Mononuclear cell (primary cell): ENCODE results near the gene SPATA9. TPM values are rescaled to one million over a fixed set of nuclear protein-coding genes. Genes with fewer than 3 reads are reported as not detected.

ENCODE experiments used
- H3K27me3 ChIP-seq: 2 replicates; pipeline ENCODE4 v1.6.0; 2011; ENCODE audit warnings: low read length, control low read depth; ENCODE audit not compliant: insufficient read depth
- H3K4me1 ChIP-seq: 2 replicates; pipeline ENCODE4 v1.5.1; 2011; ENCODE audit warnings: mild to moderate bottlenecking, low read length, control low read depth; ENCODE audit not compliant: insufficient read depth
- H3K4me3 ChIP-seq: 2 replicates; pipeline ENCODE4 v1.5.1; 2011; ENCODE audit warnings: mild to moderate bottlenecking, low read length, moderate library complexity
- H3K9me3 ChIP-seq: 2 replicates; pipeline ENCODE4 v1.5.1; 2011; ENCODE audit warnings: low read depth, mild to moderate bottlenecking, control low read depth, low read length
- total RNA-seq: library from RNA; depleted of rRNA; stranded (reverse); fragments of >200 nt; gene quantifications from one replicate; pipeline ENCODE4 v1.2.3, GENCODE V29; 2012

Gene SPATA9
- total RNA-seq, result not detected

- H3K4me3 ChIP-seq, result no peak within 1 kb of the TSS
- no peaks in the 10 kb centered on the region for H3K9me3 ChIP-seq
- H3K4me1 ChIP-seq, result no peaks in the 10 kb centered on the region
- peaks cover 4% of the 10 kb centered on the region for H3K27me3 ChIP-seq
Observed at GRCh38 chr5:95682891-95683290, at the start of gene SPATA9. SPATA9 (minus strand) TSS chr5:95682991; CDS start chr5:95682854, 137 bp downstream.

- H3K4me3 ChIP-seq, result peak overlapping the region; percentile 49
- peaks cover 13% of the 10 kb centered on the region for H3K27me3 ChIP-seq
- H3K4me1 ChIP-seq, result peaks cover 6% of the 10 kb centered on the region
- H3K9me3 ChIP-seq, result no peaks in the 10 kb centered on the region
Observed at GRCh38 chr5:95731571-95732554, 49.1 kb upstream of the SPATA9 start.

GRCh38 chr5:95730730-95731570 lies 48.2 kb upstream of the SPATA9 start, which contains the start of gene RHOBTB3:
RHOBTB3 (plus strand) TSS chr5:95731336; CDS start chr5:95731683, 347 bp downstream.
- no peaks in the 10 kb centered on the region for H3K9me3 ChIP-seq
- H3K4me1 ChIP-seq, result peaks cover 6% of the 10 kb centered on the region
- peaks cover 13% of the 10 kb centered on the region for H3K27me3 ChIP-seq
- H3K4me3 ChIP-seq, result peak within 1 kb of the TSS; percentile 49

GRCh38 chr5:95730011-95730700 lies 47.4 kb upstream of the SPATA9 start:
- Histone ChIP-seq H3K4me3 (peak overlapping the region; percentile 49), H3K4me1 (peaks cover 6% of the 10 kb centered on the region), H3K9me3 (no peaks in the 10 kb centered on the region), H3K27me3 (peaks cover 12% of the 10 kb centered on the region)

GRCh38 chr5:95729115-95730010 lies 46.6 kb upstream of the SPATA9 start:
- H3K4me1 ChIP-seq, result peaks cover 6% of the 10 kb centered on the region
- H3K27me3 ChIP-seq, result peaks cover 9% of the 10 kb centered on the region
- no peaks in the 10 kb centered on the region for H3K9me3 ChIP-seq
- H3K4me3 ChIP-seq, result no peak overlapping the region

GRCh38 chr5:95728494-95729114 lies 45.8 kb upstream of the SPATA9 start:
- no peak overlapping the region for H3K4me3 ChIP-seq
- H3K9me3 ChIP-seq, result no peaks in the 10 kb centered on the region
- H3K4me1 ChIP-seq, result peaks cover 6% of the 10 kb centered on the region
- H3K27me3 ChIP-seq, result peaks cover 9% of the 10 kb centered on the region

- peaks cover 6% of the 10 kb centered on the region for H3K4me1 ChIP-seq
- peaks cover 9% of the 10 kb centered on the region for H3K27me3 ChIP-seq
- H3K9me3 ChIP-seq, result no peaks in the 10 kb centered on the region
- no peak overlapping the region for H3K4me3 ChIP-seq
Observed at GRCh38 chr5:95727764-95728191, 45.0 kb upstream of the SPATA9 start.

- H3K27me3 ChIP-seq, result peaks cover 6% of the 10 kb centered on the region
- H3K9me3 ChIP-seq, result no peaks in the 10 kb centered on the region
- H3K4me3 ChIP-seq, result no peak overlapping the region
- peaks cover 4% of the 10 kb centered on the region for H3K4me1 ChIP-seq
Observed at GRCh38 chr5:95726811-95727763, 44.3 kb upstream of the SPATA9 start.

- Histone ChIP-seq H3K9me3 (no peaks in the 10 kb centered on the region), H3K27me3 (no peaks in the 10 kb centered on the region), H3K4me3 (no peak overlapping the region), H3K4me1 (no peaks in the 10 kb centered on the region)
Observed at GRCh38 chr5:95725937-95726810, 43.4 kb upstream of the SPATA9 start.

GRCh38 chr5:95725071-95725820 lies 42.5 kb upstream of the SPATA9 start:
- Histone ChIP-seq H3K4me1 (no peaks in the 10 kb centered on the region), H3K9me3 (no peaks in the 10 kb centered on the region), H3K4me3 (no peak overlapping the region), H3K27me3 (no peaks in the 10 kb centered on the region)

- Histone ChIP-seq H3K4me1 (peaks cover 2% of the 10 kb centered on the region), H3K9me3 (no peaks in the 10 kb centered on the region), H3K4me3 (no peak overlapping the region), H3K27me3 (no peaks in the 10 kb centered on the region)
Observed at GRCh38 chr5:95723632-95724369, 41.0 kb upstream of the SPATA9 start.
